MM.1S (cell line): ENCODE data around the gene RHOBTB1.

Experiments
- CTCF ChIP-seq: fragments of 300-600 bp; sonication (generic); IDR thresholded peaks from 2 replicates; pipeline ENCODE4 v1.5.1; 2016; ENCODE audit warnings: antibody characterized with exemption, low read length, mixed read lengths
- EZH2 ChIP-seq: fragments of 300-600 bp; sonication (generic); optimal IDR thresholded peaks from 2 replicates; pipeline ENCODE3; 2017; ENCODE audit warnings: low read depth, mild to moderate bottlenecking, antibody characterized with exemption, low read length, mixed read lengths

- TF ChIP-seq CTCF (no peak), EZH2 (no peak)
These were observed 51.4 kb downstream of the RHOBTB1 start for GRCh38 chr10:60892571-60892970.
